ENCODE data around the gene CENPF. TPM values are rescaled to one million over a fixed set of nuclear protein-coding genes. Genes with fewer than 3 reads are reported as not detected.

CENPF gene
- total and polyA plus RNA-seq, 2 of the 13 experiments (the other 11 are each of a cell fraction or from before 2014, with no cell fraction given), result 14.7 to 84.9 TPM

DNA sequence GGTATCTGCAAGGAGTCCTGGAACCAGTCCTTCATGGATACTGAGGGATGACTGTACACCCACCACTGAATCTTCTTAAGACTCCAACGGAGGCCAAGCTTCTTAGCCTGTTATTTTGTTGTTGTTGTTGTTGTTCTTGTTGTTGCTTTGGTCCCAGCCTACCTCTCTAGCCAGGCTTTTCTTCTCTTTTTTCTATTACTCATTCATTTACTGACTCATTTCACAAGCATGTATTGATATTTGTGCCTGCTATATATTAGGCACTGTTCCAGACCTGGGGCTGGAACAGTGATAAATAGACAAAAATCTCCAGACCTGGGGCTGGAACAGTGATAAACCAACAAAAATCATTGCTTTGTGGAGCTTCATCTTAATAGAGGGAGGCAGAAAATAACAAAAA is 20.4 kb downstream of the CENPF start:
- no TSS peak for BruUV-seq (replicated peaks)
- DNase-seq (ENCODE audit: low spot score), result no peak
- no peaks in the 10 kb centered on the region for H3K27me3 ChIP-seq (ENCODE audit: control insufficient read depth in 1 of 2, insufficient read depth in 2 of 2, low read length in 2 of 2)
- H3K79me2 ChIP-seq (ENCODE audit: insufficient read depth, low read length), result no peaks in the 10 kb centered on the region
- no peaks in the 10 kb centered on the region for H3K9me3 ChIP-seq (ENCODE audit: low read length)
- H2AFZ ChIP-seq (ENCODE audit: low read length), result no peak overlapping the region
- in situ Hi-C loops (cut with HindIII; ENCODE audit: extremely low pct_ligation_motif_present, low pct_unique_long_range_greater_than_20kb) (no loop called here), intact Hi-C loops (cut with micrococcal nuclease; ENCODE audit: unreplicated experiment) (no loop called here)
- H3K4me2 ChIP-seq (ENCODE audit: low read depth, low read length), result no peak overlapping the region
- H3K4me3 ChIP-seq (replicated peaks in 1 of 3; ENCODE audit: insufficient read depth in 1 of 3, low read depth in 2 of 3, low read length in 3 of 3), result no peak overlapping the region
- peaks cover 16 to 77% of the 10 kb centered on the region in 2 experiments for H3K36me3 ChIP-seq (replicated peaks in 1 of 2; ENCODE audit: control insufficient read depth in 1 of 2, insufficient read depth in 2 of 2, low read length in 2 of 2)
- WGBS (ENCODE audit: low lambda C conversion rate), result 92% methylated on average over 1 of the region's 1 CpG
- ChIA-PET CTCF (ENCODE audit: low intra/inter-chr PET ratio, low total read pairs) (no interaction called here), POLR2A (no interaction called here)
- no peaks in the 10 kb centered on the region for H4K20me1 ChIP-seq (ENCODE audit: insufficient read depth, low read length)
- FAIRE-seq, result no peak
- H3K27ac ChIP-seq (ENCODE audit: extremely low read length, insufficient read depth, low read length), result no peak overlapping the region
- ATAC-seq, result no peak
- no peak overlapping the region for H3K9ac ChIP-seq (ENCODE audit: insufficient read depth, low read depth, low read length)
- H3K4me1 ChIP-seq (ENCODE audit: insufficient read depth, low read length), result peaks cover 9% of the 10 kb centered on the region; the same call in 1 of the 2 replicates
- TF ChIP-seq GFI1 (CRISPR knock-in tag; IDR thresholded peaks at IDR 0.05; ENCODE audit: borderline replicate concordance) (no peak), ZNF878 (CRISPR knock-in tag; IDR thresholded peaks at IDR 0.05) (no peak), ZNF557 (CRISPR knock-in tag; IDR thresholded peaks at IDR 0.05) (no peak), RNF2 (conservative IDR thresholded peaks at IDR 0.05; ENCODE audit: low read depth) (no peak), SATB2 (CRISPR knock-in tag; IDR thresholded peaks at IDR 0.05) (no peak), ZNF121 (CRISPR knock-in tag; IDR thresholded peaks at IDR 0.05) (no peak), ZNF737 (CRISPR knock-in tag; IDR thresholded peaks at IDR 0.05; ENCODE audit: borderline replicate concordance) (no peak), ZBTB20 (CRISPR knock-in tag; IDR thresholded peaks at IDR 0.05; ENCODE audit: borderline replicate concordance, low read depth) (no peak), PHF5A (CRISPR knock-in tag; IDR thresholded peaks at IDR 0.05; ENCODE audit: low read depth, unreplicated experiment) (no peak), NKX3-1 (CRISPR knock-in tag; IDR thresholded peaks at IDR 0.05) (no peak)
- TF ChIP-seq, protein P1, sequence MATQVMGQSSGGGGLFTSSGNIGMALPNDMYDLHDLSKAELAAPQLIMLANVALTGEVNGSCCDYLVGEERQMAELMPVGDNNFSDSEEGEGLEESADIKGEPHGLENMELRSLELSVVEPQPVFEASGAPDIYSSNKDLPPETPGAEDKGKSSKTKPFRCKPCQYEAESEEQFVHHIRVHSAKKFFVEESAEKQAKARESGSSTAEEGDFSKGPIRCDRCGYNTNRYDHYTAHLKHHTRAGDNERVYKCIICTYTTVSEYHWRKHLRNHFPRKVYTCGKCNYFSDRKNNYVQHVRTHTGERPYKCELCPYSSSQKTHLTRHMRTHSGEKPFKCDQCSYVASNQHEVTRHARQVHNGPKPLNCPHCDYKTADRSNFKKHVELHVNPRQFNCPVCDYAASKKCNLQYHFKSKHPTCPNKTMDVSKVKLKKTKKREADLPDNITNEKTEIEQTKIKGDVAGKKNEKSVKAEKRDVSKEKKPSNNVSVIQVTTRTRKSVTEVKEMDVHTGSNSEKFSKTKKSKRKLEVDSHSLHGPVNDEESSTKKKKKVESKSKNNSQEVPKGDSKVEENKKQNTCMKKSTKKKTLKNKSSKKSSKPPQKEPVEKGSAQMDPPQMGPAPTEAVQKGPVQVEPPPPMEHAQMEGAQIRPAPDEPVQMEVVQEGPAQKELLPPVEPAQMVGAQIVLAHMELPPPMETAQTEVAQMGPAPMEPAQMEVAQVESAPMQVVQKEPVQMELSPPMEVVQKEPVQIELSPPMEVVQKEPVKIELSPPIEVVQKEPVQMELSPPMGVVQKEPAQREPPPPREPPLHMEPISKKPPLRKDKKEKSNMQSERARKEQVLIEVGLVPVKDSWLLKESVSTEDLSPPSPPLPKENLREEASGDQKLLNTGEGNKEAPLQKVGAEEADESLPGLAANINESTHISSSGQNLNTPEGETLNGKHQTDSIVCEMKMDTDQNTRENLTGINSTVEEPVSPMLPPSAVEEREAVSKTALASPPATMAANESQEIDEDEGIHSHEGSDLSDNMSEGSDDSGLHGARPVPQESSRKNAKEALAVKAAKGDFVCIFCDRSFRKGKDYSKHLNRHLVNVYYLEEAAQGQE (IDR thresholded peaks at IDR 0.05; ENCODE audit: borderline replicate concordance in 1 of 2, low read depth in 1 of 2, low read length in 2 of 2), result no peak
- TF ChIP-seq, protein P2, sequence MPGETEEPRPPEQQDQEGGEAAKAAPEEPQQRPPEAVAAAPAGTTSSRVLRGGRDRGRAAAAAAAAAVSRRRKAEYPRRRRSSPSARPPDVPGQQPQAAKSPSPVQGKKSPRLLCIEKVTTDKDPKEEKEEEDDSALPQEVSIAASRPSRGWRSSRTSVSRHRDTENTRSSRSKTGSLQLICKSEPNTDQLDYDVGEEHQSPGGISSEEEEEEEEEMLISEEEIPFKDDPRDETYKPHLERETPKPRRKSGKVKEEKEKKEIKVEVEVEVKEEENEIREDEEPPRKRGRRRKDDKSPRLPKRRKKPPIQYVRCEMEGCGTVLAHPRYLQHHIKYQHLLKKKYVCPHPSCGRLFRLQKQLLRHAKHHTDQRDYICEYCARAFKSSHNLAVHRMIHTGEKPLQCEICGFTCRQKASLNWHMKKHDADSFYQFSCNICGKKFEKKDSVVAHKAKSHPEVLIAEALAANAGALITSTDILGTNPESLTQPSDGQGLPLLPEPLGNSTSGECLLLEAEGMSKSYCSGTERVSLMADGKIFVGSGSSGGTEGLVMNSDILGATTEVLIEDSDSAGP (CRISPR knock-in tag; IDR thresholded peaks at IDR 0.05; ENCODE audit: borderline replicate concordance), result no peak
- TF ChIP-seq, protein P3, sequence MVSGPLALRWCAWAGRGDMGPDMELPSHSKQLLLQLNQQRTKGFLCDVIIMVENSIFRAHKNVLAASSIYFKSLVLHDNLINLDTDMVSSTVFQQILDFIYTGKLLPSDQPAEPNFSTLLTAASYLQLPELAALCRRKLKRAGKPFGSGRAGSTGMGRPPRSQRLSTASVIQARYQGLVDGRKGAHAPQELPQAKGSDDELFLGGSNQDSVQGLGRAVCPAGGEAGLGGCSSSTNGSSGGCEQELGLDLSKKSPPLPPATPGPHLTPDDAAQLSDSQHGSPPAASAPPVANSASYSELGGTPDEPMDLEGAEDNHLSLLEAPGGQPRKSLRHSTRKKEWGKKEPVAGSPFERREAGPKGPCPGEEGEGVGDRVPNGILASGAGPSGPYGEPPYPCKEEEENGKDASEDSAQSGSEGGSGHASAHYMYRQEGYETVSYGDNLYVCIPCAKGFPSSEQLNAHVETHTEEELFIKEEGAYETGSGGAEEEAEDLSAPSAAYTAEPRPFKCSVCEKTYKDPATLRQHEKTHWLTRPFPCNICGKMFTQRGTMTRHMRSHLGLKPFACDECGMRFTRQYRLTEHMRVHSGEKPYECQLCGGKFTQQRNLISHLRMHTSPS (CRISPR knock-in tag; IDR thresholded peaks at IDR 0.05; ENCODE audit: low read depth), result no peak
- TF ChIP-seq, protein P4, sequence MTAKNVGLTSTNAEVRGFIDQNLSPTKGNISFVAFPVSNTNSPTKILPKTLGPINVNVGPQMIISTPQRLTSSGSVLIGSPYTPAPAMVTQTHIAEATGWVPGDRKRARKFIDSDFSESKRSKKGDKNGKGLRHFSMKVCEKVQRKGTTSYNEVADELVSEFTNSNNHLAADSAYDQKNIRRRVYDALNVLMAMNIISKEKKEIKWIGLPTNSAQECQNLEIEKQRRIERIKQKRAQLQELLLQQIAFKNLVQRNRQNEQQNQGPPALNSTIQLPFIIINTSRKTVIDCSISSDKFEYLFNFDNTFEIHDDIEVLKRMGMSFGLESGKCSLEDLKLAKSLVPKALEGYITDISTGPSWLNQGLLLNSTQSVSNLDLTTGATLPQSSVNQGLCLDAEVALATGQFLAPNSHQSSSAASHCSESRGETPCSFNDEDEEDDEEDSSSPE (CRISPR knock-in tag; IDR thresholded peaks at IDR 0.05), result no peak
- TF ChIP-seq, protein P5, sequence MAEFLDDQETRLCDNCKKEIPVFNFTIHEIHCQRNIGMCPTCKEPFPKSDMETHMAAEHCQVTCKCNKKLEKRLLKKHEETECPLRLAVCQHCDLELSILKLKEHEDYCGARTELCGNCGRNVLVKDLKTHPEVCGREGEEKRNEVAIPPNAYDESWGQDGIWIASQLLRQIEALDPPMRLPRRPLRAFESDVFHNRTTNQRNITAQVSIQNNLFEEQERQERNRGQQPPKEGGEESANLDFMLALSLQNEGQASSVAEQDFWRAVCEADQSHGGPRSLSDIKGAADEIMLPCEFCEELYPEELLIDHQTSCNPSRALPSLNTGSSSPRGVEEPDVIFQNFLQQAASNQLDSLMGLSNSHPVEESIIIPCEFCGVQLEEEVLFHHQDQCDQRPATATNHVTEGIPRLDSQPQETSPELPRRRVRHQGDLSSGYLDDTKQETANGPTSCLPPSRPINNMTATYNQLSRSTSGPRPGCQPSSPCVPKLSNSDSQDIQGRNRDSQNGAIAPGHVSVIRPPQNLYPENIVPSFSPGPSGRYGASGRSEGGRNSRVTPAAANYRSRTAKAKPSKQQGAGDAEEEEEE (CRISPR knock-in tag; IDR thresholded peaks at IDR 0.05; ENCODE audit: borderline replicate concordance), result no peak
